NK-92 (cell line): Measurements from ENCODE around the gene OBSCN.

Experiments
- DNase-seq: peaks from one replicate; lab custom pipeline; 2025; ENCODE audit not compliant: unreplicated experiment; lab: John Stamatoyannopoulos, UW

OBSCN gene

GRCh38 chr1:228408869-228409805, 201.3 kb downstream of the OBSCN start:
- DNase-seq: no peak

GRCh38 chr1:228410015-228410414, 202.2 kb downstream of the OBSCN start:
- no peak for DNase-seq

- DNase-seq: no peak
These were observed 202.8 kb downstream of the OBSCN start for GRCh38 chr1:228410671-228411070.

- DNase-seq: no peak
These were observed 203.3 kb downstream of the OBSCN start for GRCh38 chr1:228411121-228411520.

- no peak for DNase-seq
These were observed 203.9 kb downstream of the OBSCN start for GRCh38 chr1:228411548-228412430.

GRCh38 chr1:228413241-228414010, 205.6 kb downstream of the OBSCN start:
- no peak for DNase-seq

GRCh38 chr1:228414511-228415211, 206.8 kb downstream of the OBSCN start:
- DNase-seq: no peak

GRCh38 chr1:228415221-228415620, 207.4 kb downstream of the OBSCN start:
- no peak for DNase-seq

- no peak for DNase-seq
These were observed 208.0 kb downstream of the OBSCN start for GRCh38 chr1:228415853-228416216.

GRCh38 chr1:228416217-228416933, 208.5 kb downstream of the OBSCN start, which contains the start of gene TRIM17:
TRIM17 (minus strand) TSS chr1:228416861; CDS start chr1:228415072, 1,789 bp downstream.
- no peak for DNase-seq

- no peak for DNase-seq
These were observed 209.2 kb downstream of the OBSCN start for GRCh38 chr1:228417061-228417460.

- no peak for DNase-seq
These were observed 209.8 kb downstream of the OBSCN start for GRCh38 chr1:228417483-228418203.

- no peak for DNase-seq
These were observed 213.4 kb downstream of the OBSCN start for GRCh38 chr1:228420968-228421826.

GRCh38 chr1:228423404-228424053, 215.7 kb downstream of the OBSCN start:
- DNase-seq: no peak

GRCh38 chr1:228424685-228425660, 217.1 kb downstream of the OBSCN start:
- DNase-seq: no peak

- no peak for DNase-seq
These were observed 218.8 kb downstream of the OBSCN start for GRCh38 chr1:228426518-228427175.
